GM12892 (cell line): ENCODE measurements around the gene PCDHA8.

ENCODE experiments used
- POLR2AphosphoS5 ChIP-seq: IDR thresholded peaks from 2 replicates; pipeline ENCODE4 v1.6.1; 2011; ENCODE audit warnings: low read depth, low read length, control low read depth
- TAF1 ChIP-seq: IDR thresholded peaks from 2 replicates; pipeline ENCODE4 v1.6.1; 2011; ENCODE audit warnings: low read depth, mild to moderate bottlenecking, control low read depth, low read length, borderline replicate concordance

DNA sequence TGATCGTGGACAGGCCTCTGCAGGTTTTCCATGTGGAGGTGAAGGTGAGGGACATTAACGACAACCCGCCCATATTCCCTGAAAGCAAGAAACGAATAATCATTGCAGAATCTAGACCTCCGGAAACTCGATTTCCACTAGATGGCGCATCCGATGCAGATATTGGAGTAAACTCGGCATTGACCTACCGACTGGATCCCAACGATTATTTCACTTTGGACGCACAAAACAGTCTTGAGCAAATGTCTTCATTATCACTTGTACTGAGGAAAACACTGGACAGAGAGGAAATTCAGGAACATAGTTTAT lies 41.6 kb downstream of the PCDHA8 start:
- no peak for TF ChIP-seq POLR2AphosphoS5
- TF ChIP-seq TAF1 = no peak
